Measurements from ENCODE around the gene MED10. TPM values are rescaled to one million over a fixed set of nuclear protein-coding genes. Genes with fewer than 3 reads are reported as not detected.

Gene MED10
- total RNA-seq, 1 experiment from 2014 or later = 40.2 TPM

DNA sequence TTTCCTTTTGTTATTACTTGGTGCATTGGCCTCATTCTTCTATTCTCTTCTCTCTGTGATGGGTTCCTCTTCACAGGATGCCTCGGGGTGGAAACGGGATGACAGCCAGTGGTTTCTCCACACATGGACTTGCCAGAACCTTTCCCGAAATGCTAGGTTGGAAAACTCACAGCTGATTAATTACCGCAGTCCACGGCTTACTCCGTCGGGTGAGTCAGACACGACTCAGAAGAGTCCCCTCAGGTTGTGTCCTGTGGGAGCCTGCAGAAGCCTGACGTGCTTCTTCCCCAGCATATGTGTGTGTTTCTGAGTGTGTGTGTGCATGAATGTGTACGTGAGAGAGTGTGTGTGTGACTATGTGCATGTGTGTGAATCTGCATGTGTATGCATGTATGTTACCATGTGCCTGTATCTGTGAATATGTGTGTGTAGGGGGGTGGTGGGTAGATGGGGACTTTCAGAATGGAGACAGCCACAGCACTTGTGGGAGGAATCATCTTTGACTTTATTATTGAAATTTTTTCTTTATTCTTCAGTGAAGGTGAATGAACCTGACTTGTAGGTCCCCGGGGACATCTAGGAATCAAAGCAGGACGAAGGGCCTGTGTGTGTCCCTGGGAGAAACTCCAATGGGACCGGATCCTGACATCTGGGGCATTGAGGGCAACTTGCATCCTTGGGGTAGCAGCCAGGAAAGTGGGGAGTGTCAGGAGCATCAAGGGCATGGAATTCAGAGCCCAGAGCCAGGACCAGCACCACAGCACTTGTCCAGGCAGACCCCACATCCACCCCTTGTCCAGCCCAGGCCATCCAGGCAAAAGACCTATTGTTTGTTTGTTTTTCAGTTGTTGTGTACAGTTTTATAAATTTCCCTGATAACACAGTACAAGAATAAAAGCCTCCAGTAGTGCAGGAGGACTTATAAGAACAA lies 21.9 kb upstream of the MED10 start:
- DNase-seq (ENCODE audit: low read depth) = peak; percentile 73

DNA sequence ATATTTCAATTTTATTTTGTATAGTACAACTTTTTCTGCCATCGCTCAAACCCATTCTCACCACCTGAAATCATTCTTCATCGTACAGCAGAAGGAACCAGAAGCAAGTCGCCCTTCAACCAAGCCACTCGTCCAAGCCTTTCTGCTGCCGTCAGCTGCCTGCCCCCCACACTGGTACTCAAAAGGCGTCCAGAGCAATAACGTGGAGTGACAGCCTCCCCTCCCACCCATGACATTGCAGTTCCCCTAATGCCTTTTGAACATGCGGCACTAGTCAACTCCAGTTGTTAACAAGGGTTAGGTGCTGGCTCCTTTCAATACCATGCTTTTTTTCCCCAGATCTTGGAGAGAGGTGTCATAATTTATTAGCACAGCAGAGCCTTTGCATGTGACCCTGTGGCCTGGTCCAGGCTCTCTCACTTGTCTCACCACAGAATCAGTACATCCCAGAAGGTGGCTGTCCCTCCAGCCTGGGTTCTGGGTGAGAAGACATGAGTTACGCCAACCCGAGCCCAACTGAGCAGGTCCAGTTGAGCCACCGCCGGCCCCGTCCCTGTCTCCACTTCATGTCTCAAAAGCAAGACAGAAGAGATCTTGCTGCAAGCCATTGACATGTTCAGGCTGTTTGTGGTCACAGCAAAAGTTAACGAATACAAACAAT lies 20.4 kb upstream of the MED10 start:
- DNase-seq (ENCODE audit: low read depth) = no peak

DNA sequence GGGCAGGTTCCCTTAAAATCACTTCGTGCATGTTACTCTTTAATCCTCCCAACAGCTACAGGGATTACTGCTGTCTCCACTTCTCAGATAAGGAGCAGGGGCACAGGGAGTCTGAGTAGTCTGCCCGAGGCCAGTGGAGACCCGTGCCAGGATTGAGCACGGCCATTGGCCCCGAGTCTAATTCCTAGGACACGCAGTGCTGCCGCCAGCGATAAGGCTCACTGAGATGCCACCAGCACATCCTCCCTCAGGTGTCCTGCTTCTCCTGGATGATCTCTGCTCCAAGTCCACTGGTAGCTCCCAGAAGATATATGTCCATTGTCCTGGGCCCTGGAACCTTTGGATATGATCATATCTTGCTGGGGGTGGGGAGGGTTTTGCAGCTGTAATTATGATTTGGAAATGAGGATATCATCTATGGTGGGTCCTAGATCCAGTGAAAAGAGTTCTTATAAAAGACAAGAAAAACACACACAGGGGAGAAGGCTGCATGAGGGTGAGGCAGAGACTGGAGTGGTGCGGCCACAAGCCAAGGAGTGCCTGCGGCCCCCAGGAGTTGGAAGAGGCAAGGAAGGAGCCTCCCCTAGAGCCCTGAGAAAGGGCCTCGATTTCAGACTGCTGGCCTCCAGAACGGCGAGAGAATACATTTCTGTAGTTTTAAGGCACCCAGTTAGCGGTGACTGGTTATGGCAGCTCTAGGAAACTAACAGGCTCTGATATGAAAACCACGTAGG lies 19.4 kb upstream of the MED10 start:
- DNase-seq (ENCODE audit: low read depth) = no peak

DNA sequence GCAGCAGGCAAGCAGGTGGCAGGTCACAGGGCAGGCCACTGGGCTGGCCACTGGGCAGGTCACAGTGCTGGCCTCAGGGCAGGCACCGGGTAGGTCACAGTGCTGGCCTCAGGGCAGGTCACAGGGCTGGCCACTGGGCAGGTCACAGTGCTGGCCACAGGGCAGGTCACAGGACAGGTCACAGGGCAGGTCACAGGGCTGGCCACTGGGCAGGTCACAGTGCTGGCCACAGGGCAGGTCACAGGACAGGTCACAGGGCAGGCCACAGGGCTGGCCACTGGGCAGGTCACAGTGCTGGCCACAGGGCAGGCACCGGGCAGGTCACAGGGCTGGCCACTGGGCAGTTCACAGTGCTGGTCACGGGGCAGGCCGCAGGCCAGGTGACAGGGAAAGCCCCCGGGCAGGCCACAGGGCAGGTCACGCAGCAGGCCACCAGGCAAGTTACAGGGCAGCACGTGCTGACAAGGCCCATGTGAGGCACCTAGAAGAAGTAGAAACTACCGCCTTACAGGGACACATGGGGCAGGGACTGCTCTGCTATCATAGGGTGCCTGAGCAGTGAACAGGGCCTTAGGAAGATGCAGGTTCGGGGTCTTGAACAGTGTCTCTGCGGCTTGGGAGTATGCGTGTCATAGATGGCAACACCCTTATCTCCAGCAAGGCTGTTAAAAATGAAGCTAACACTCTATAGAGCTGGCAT lies 18.6 kb upstream of the MED10 start:
- DNase-seq (ENCODE audit: low read depth) = no peak

DNA sequence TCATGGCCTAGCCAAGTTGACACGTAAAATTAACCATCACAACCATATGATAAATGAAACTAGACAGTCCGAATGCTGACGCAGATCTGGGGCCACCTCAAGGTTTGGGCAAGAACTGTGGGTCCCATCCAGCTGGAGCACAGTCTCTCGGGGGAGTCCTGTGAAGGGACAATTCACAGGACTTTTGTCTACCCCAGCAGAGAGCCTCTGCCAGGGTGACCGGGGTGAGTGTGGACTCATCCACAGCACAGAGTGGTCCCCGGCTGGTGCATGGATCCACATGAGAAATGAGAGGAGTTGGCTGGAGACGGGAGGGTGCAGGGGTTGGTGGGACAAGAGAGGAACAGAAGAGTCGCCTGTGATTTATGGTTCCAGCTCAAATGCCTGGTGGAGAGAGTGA lies 17.7 kb upstream of the MED10 start:
- no peak for DNase-seq (ENCODE audit: low read depth)

DNA sequence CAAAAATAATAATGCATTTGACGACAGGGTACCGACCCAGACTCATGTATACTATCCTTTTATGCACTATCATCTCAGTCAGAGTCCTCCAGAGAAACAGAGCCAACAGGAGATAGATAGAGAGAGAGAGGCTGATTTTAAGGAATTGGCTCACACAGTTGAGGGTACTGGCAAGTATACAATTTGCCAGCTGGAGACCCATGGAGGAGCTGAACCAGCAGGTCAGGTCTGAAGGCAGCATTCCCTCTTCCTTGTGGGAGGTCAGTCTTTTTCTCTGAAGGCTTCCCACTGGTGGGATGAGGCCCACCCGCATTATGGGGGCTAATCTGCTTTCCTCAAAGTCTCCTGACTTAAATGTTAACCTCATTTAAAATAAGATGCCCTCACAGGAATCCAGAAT lies 17.3 kb upstream of the MED10 start:
- DNase-seq (ENCODE audit: low read depth) = no peak

DNA sequence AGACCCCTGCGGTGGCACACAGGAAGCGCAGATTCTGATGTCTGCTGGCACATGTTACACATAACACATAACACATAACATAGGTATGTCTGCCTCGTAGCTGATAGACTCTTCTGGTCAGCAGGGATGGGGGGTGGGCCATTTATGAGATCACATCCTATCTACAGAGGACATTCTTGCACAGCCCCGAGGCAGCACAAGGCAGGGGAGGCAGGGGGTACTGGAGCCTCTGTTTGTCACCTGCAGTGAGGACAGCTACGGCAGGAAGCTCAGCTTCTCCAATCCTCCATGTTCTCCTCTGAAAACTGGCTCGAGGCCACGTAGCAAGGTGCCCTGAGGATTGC lies 16.7 kb upstream of the MED10 start:
- no peak for DNase-seq (ENCODE audit: low read depth)

DNA sequence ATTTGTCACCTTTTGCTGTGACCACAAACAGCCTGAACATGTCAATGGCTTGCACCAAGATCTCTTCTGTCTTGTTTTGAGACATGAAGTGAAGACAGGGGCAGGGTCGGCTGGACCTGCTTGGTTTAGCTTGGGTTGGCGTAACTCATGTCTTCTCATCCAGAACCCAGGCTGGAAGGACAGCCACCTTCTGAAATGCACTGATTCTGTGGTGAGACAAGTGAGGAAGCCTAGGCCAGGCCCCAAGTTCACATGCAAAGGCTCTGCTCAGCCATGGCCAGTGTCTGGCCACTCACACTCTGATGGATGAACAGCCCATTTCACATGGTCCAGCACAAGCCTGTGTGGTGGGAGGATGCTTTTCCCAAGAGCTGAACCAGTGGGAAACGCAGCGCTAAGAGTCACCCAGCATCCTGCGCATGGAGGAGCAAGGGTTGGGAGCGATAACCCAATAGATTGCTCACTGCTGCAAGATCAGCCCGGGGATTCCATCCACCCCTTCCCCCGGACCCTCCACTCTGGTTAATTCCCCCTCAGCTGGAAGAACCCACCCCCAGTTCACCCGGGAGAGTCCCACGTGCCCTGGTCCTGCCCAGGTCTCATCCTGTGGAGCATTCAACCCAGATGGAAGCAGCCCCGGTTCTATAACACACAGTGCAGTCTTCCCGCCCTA lies 16.2 kb upstream of the MED10 start:
- DNase-seq (ENCODE audit: low read depth) = no peak

DNA sequence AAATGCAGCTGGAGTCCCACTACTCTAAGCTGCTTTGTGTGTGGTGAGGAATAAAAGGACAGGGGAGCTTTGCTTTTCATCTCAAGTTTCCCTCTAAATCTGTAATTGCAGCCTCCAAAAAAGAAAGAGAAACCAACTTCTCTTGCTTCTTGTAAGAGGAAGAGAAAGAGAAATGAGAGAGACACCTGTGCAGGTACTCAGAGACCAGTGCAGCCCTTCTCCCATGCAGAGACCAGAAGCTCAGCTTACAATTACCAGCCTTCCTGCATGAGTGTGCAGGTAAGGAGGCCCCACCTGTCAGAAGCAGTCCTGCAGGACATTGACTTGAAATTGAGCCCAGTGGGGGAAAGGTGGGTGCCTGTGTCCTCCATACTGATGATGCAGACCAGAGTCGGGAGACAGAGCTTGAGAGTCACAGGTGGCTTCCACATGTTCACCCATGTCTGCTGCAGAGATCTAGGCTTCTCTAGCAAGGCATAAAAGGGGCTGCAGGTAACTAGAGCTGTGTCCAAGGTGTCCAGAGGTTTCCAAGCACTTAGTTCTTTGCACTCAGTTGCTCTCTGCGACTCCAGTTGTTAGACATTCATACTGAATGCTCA lies 15.3 kb upstream of the MED10 start:
- no peak for DNase-seq (ENCODE audit: low read depth)

DNA sequence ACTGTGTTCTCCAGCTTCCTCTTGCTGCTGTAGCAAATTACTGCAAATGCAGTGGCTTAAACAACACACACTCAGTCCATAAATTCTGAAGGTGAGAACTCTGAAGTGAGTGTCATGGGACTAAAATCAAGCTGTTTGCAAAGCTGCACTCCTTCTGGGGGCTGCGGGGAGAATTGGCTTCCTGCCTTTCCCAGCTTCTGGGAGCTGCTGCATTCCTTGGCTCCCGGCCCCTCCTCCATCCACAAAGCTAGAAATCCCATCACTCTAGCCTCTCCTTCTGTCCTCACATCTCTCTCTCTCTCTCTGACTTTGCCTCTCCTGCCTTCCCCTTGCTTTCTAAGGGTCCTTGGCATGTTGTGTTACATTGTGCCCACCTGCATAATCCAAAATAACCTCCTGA lies 14.2 kb upstream of the MED10 start:
- DNase-seq (ENCODE audit: low read depth) = no peak

DNA sequence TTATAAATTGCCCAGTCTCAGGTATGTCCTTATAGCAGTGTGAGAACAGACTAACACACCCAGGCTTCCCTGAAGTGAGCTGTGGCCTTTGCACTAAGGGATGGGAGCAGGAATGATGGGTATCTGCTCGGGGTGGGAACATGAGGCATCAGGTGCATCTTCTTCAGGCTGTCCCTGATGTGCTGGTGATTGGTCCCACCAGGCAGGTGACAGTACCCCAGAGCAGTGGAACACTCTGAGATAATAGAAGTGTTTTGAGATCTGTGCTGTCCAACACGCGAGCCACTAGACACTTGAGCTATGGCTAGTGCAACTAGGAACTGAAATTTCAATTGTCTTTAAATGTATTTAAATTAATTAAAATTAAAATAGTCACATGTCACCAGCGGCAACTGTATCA lies 12.8 kb upstream of the MED10 start:
- DNase-seq (ENCODE audit: low read depth) = no peak

DNA sequence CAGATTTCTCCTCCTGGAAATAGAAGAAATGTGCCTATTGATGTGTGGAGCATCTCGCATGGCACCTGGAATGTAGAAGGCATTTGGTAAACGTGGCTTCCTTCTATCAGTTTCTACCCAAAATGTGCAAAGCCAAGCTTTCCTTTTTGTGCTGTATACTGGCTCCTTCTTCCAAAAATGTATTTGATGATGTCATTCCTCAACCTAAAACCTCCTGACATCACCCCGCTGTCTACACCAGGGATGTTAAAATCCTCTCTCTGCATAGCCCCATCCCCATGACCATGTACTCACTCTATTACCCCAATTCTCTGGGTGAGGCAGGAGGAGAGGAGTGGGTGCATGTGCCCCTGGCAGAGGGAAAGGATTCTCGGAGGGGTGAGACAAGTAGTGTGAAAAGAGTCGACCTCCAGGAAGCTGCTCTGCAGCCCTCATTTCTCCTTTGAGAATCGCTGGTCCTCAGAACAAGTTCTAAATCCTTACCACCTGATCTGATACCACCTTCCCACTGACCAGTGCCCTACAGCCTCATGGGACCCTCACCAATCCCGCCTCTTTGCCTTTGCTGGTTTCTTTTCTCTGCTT lies 11.7 kb upstream of the MED10 start:
- no peak for DNase-seq (ENCODE audit: low read depth)

DNA sequence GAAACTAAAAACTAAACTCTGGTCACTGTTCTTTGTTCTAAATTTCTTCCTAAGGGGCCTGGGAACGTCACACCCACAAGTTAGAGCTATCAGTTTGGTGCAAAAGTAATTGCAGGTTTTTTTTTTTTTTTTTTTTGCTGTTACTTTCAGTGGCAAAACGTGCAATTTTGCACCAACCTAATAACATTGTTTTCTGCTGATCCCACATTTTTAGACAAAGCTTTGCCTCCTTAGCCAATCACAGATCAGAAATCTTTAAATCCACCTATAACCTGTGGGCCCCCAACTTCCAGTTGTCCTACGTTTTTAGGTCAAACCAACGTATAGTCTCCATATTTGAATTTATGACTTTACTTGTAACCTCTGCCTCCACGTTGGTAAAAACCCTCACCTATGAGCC lies 11.1 kb upstream of the MED10 start:
- DNase-seq (ENCODE audit: low read depth) = no peak

DNA sequence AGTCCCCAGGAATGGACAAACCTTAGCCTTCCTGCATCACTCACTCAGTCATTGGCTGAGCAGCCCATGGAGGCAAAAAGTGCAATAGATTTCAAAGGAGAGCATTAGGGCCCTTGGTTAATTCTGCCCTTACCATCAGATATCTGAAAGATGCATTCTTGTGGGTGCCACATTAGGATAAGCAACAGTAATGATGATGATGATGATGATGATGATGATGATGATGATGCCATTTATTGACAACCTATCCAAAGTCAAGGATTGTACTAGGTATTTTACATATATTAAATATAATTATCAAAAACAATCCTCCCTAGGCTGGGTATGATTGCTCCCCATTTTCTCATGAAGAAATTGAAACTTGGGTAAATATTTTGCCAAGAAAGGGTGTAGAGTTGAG lies 9.6 kb upstream of the MED10 start:
- DNase-seq (ENCODE audit: low read depth) = no peak

DNA sequence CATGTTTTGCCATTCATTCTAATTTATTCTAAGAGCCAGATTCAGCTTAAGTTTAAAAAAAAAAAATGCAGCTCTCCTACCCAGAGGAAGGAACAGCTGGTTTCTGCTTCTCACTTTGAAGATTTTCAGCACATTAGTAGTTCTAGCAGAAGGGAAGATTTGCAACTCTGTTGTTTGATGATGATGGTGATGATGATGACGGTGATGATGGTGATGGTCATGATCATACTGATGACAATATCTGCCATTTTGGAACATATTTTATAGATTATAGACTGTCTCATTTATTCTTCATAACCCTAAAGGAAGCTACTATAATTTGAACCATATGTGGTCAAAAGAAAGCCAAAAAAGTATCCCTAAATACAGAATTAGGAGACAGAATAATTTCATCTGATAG lies 7.9 kb upstream of the MED10 start:
- DNase-seq (ENCODE audit: low read depth) = no peak

DNA sequence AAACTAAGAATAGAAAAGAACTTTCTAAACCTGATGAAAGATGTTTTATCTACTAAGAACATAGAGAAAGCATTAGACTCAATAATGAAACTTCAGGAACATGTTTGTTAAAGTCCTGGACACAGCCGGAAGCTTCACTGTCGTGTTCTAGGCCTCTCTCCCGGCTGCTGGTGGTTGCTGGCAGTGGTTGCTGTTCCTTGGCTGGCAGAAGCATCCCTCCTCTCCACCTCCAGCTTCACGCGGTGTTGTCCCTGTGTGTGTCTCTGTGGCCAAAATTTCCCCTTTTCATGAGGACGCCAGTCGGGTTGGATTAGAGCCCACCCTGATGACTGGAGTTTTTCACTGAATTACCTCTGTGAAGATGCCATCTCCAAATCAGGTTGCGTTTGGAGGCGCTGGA lies 6.5 kb upstream of the MED10 start:
- no peak for DNase-seq (ENCODE audit: low read depth)

DNA sequence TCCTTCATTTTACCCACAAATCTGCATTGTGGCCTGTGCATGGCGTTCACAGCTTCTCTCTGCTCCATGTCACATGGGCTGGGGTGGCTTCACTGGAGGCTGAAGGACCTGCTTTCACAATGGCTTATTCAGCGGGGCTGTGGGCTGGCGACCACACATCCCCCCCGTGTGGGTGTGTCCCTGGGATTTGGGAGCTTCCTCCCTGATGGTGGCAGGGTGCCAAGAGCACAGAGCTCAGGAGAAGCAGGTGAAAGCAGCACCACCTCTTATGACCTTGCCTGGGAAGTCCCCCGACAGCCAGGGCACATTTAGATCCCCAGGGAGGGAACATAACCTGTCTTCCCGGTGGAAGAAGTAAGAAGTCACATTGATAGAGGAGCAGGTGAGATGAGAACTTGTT lies 5.0 kb upstream of the MED10 start:
- no peak for DNase-seq (ENCODE audit: low read depth)

DNA sequence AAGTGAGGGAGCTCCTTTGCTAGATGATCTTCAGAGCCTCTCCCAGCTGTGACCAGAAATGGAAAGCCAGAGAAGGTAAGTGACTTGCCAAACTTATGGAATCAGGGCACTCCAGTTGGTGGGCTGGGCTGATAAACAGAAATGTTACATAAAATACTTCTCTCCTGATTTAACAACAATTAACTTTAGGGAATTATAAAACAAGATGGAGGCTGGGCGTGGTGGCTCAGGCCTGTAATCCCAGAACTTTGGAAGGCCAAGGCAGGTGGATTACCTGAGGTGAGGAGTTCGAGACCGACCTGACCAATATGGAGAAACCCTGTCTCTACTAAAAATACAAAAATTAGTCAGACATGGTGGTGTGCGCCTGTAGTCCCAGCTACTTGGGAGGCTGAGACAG lies 899 bp upstream of the MED10 start:
- DNase-seq (ENCODE audit: low read depth) = no peak

DNA sequence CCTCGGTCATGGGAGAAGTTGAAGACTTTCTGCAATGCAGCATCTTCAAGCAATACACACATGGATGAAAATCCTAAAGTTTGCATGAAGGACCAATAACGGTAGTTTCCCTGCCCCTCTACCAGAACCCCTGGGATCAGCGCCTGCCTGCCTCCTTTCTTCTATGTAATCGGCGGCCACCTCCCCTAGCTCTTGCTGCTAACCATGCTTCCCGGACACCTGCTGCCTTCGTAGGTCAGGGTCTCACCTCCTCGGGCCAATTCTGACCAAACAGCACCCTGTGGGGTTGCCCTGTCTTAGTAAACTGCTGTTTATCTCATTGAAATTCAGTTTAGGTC lies 388 bp upstream of the MED10 start:
- no peak for DNase-seq (ENCODE audit: low read depth)

DNA sequence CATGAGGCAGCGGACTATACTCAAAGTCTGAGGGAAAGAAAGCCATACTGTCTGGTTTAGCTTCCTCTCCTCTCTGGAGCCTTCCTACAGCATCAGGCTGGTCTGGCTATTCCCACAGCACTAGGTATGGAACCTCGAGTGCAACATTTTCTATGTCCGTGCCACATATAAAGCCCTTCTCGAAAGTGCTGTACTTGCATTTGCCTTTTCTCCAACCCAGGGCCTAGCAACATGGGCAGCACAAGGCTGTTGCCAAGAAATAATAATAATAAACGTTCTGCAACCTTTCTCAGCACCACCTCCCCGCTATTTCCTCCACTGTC lies 804 bp downstream of the MED10 start:
- no peak for DNase-seq (ENCODE audit: low read depth)

Data from HT1080 (cell line).